ENCODE results near the gene TLR5. TPM values are rescaled to one million over a fixed set of nuclear protein-coding genes. Genes with fewer than 3 reads are reported as not detected.
A peak's percentile ranks its signal among the peaks of the same experiment; 100 is the strongest.

Gene TLR5
- total RNA-seq, 3 donors from 2014 or later, result 11.5 to 33.5 (median 16.5) TPM

- H3K27me3 ChIP-seq, result no peaks in the 10 kb centered on the region
- H3K36me3 ChIP-seq, result no peaks in the 10 kb centered on the region
- intact Hi-C loops (cut with DNase I; ENCODE audit: low total_unique reads), result no loop called here
- no peak for TF ChIP-seq POLR2AphosphoS5 (IDR thresholded peaks at IDR 0.05)
- no peak for TF ChIP-seq POLR2A (IDR thresholded peaks at IDR 0.05)
- TF ChIP-seq CTCF (IDR thresholded peaks at IDR 0.05), result no peak
- no peak for DNase-seq (ENCODE audit: low spot score in 2 of 2)
- H3K4me1 ChIP-seq, result no peaks in the 10 kb centered on the region
- no peaks in the 10 kb centered on the region for H3K9me3 ChIP-seq
- H3K4me3 ChIP-seq, result no peak overlapping the region
- no peak overlapping the region for H3K27ac ChIP-seq
These were observed 54.3 kb downstream of the TLR5 start for GRCh38 chr1:223088713-223089240.

GRCh38 chr1:223087291-223088255 lies 55.5 kb downstream of the TLR5 start:
- no peak for DNase-seq (ENCODE audit: low spot score in 2 of 2)
- intact Hi-C loops (cut with DNase I; ENCODE audit: low total_unique reads), result no loop called here
- no peaks in the 10 kb centered on the region for H3K4me1 ChIP-seq
- TF ChIP-seq POLR2AphosphoS5 (IDR thresholded peaks at IDR 0.05), result no peak
- no peak for TF ChIP-seq POLR2A (IDR thresholded peaks at IDR 0.05)
- no peak for TF ChIP-seq CTCF (IDR thresholded peaks at IDR 0.05)
- no peaks in the 10 kb centered on the region for H3K27me3 ChIP-seq
- H3K27ac ChIP-seq, result no peak overlapping the region
- no peaks in the 10 kb centered on the region for H3K9me3 ChIP-seq
- H3K4me3 ChIP-seq, result no peak overlapping the region
- no peaks in the 10 kb centered on the region for H3K36me3 ChIP-seq

- no peak overlapping the region for H3K27ac ChIP-seq
- no peak for TF ChIP-seq POLR2A (IDR thresholded peaks at IDR 0.05)
- peak in 1 of 3 donors; percentile 86 for TF ChIP-seq POLR2AphosphoS5 (IDR thresholded peaks at IDR 0.05)
- no peak for TF ChIP-seq CTCF (IDR thresholded peaks at IDR 0.05)
These were observed 58.6 kb downstream of the TLR5 start for GRCh38 chr1:223084464-223084866.

GRCh38 chr1:223083831-223084230 lies 59.2 kb downstream of the TLR5 start:
- no peak overlapping the region for H3K27ac ChIP-seq
- DNase-seq (ENCODE audit: low spot score in 2 of 2), result no peak
- H3K27me3 ChIP-seq, result no peaks in the 10 kb centered on the region
- H3K4me1 ChIP-seq, result no peaks in the 10 kb centered on the region
- intact Hi-C loops (cut with DNase I; ENCODE audit: low total_unique reads), result loop anchor here (2.0 kb wide), 1 partner anchor 289 kb away; no protein-coding TSS in a partner anchor
- H3K4me3 ChIP-seq, result no peak overlapping the region
- H3K36me3 ChIP-seq, result no peaks in the 10 kb centered on the region
- no peaks in the 10 kb centered on the region for H3K9me3 ChIP-seq
- TF ChIP-seq POLR2AphosphoS5 (IDR thresholded peaks at IDR 0.05), result no peak
- no peak for TF ChIP-seq POLR2A (IDR thresholded peaks at IDR 0.05)
- no peak for TF ChIP-seq CTCF (IDR thresholded peaks at IDR 0.05)

More at GRCh38 chr1:223084464-223084866, 58.6 kb downstream of the TLR5 start:
- Histone ChIP-seq H3K4me3 (no peak overlapping the region), H3K27me3 (no peaks in the 10 kb centered on the region), H3K36me3 (no peaks in the 10 kb centered on the region), H3K4me1 (no peaks in the 10 kb centered on the region), H3K9me3 (no peaks in the 10 kb centered on the region)
- intact Hi-C loops (cut with DNase I; ENCODE audit: low total_unique reads), result loop anchor here (2.0 kb wide), 1 partner anchor 290 kb away; no protein-coding TSS in a partner anchor
- no peak for DNase-seq (ENCODE audit: low spot score in 2 of 2)

- H3K4me3 ChIP-seq, result no peak overlapping the region
- H3K36me3 ChIP-seq, result no peaks in the 10 kb centered on the region
- intact Hi-C loops (cut with DNase I; ENCODE audit: low total_unique reads), result no loop called here
- no peak for DNase-seq (ENCODE audit: low spot score in 2 of 2)
- H3K27ac ChIP-seq, result no peak overlapping the region
- H3K27me3 ChIP-seq, result no peaks in the 10 kb centered on the region
- no peaks in the 10 kb centered on the region for H3K9me3 ChIP-seq
- TF ChIP-seq CTCF (IDR thresholded peaks at IDR 0.05), result no peak
- no peaks in the 10 kb centered on the region for H3K4me1 ChIP-seq
These were observed 60.1 kb downstream of the TLR5 start for GRCh38 chr1:223082914-223083313.
